Stimulated activated CD4-positive, alpha-beta T cell treated with anti-CD3 and anti-CD28 coated beads, Interleukin-12 subunit alpha, Interleukin-12 subunit beta, amount 100 ng/mL, for 24 hours (primary cell): ENCODE results near the gene DNAJC13.

Experiments used
- DNase-seq, 2 experiments: peaks; one replicate each; pipeline ENCODE4 v3.0.0-alpha.2; 2020; ENCODE audit warnings: low read depth in 2 of 2

Gene DNAJC13

GRCh38 chr3:132469326-132469725 lies 52.0 kb downstream of the DNAJC13 start:
- DNase-seq: no peak

- DNase-seq: no peak
These were observed 68.8 kb downstream of the DNAJC13 start for GRCh38 chr3:132486099-132486498.

DNA sequence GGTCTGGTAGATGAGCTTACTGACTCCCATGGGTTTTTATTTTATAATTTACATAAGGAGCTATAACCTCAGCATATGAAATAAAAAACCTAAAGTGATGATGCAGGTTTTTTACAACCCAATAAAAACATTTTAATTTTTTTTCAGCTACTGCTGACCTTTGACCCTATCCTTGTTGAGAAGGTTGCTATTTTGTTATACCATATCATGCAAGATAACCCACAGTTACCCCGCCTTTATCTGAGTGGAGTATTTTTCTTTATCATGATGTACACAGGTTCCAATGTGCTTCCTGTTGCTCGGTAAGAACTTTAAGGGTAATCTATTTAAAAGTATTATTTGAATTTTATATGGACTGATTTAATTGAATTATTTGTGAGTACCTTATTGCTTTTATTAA lies 70.8 kb downstream of the DNAJC13 start:
- DNase-seq: no peak

GRCh38 chr3:132499071-132499470 lies 81.8 kb downstream of the DNAJC13 start:
- DNase-seq: no peak

- no peak for DNase-seq
These were observed 86.3 kb downstream of the DNAJC13 start for GRCh38 chr3:132503559-132503958.

DNA sequence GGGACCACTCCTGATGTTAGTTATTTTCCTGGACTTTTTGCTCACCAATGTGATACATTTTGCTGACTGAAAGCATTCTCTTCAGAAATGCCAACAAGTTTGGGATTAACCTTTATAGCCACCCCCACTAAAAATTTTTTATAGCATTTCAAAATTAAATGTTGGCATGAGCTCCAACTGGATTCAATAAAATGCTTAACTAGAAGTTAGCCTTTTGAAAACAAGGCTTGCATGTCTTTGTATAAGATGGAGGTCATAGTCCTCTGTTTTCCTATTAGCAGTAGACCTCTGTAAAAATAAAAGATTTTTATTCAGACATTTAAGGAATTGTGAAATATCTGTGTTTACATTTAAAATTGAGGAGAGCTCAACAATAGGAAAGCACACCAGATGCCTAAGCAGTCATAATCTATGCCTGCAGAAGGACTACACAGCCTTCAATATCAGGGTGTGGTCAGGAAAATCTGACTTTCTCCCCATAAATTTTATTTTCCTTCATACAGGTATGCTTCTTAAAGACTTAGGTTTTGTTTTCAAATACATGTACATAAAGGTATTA lies 87.2 kb downstream of the DNAJC13 start:
- DNase-seq: no peak

GRCh38 chr3:132507657-132508056 lies 90.4 kb downstream of the DNAJC13 start:
- DNase-seq: no peak

DNA sequence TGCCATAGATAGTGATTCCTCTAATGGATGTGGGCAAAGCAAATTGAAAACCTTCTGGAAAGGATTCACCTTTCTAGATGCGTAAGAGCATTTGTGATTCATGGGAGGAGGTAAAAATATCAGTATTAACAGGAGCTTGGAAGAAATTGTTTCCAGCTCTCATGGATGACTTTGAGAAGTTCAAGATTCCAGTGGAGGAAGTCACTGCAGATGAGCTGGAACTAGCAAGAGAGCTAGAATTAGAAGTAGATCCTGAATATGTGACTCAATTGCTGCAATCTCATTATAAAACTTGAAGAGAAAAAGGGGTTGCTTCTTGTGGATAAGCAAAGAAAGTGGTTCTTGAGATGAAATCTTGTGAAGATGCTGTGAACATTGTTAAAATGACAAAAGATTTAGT lies 91.8 kb downstream of the DNAJC13 start:
- DNase-seq: no peak

- no peak for DNase-seq
These were observed 92.2 kb downstream of the DNAJC13 start for GRCh38 chr3:132509506-132509905.

DNA sequence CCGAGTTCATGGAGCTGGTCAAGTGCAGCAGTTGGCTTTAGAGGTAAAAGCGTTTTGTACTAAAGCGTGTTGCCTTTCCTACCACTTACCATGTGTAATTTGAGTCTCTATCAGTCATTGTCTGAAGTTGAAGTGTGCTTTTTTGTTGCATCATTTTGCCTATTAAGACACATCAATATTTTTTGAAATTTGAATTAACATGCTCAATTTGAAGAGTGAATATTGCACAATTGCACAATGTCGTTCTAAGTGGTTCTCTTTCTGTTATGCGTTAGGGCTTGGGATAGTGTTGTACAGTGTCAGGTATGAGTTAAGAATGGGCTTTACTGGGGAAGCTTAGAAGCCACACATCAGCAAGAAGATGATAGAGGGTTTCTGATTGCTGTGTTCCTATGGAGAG lies 95.8 kb downstream of the DNAJC13 start:
- DNase-seq: no peak

DNA sequence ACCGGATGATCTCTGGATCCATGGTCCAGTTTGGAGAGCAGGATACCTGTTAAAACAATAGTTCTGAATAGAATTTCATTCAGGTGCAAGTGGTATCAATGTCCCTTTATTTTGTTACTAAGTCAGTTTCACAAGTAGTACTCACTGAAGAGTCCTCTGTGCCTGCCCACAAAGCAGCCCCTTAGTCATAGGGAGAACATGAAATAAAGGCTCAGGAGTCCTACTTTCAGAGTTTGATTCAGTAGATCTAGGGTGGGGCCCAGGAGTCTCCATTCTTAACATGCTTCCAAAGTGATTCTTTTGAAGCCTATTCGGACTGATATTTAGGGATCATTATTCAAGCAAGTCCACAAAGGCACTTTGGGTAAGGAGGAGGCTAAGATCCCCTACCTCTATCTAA lies 100.0 kb downstream of the DNAJC13 start:
- DNase-seq: no peak

- DNase-seq: no peak
These were observed 102.6 kb downstream of the DNAJC13 start for GRCh38 chr3:132519914-132520313.

DNA sequence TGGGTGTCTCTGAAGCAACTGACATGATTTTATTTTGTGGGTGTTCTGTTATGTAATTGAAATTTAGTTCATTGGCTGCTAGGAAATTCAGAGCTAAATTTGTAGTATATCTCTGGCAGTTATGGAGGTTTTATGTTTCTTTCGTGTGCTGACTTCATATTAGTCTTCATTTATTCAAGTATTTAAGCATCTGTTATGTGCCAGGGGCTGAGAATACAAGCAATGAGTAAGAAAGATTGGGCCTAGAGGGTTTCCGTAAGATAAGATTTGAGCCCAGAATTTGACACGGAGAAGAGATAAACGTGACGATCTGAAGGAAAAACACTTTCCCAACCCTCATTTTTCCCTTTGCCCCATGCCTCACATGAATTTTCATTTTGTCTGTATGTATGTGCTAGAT lies 104.6 kb downstream of the DNAJC13 start:
- DNase-seq: no peak

DNA sequence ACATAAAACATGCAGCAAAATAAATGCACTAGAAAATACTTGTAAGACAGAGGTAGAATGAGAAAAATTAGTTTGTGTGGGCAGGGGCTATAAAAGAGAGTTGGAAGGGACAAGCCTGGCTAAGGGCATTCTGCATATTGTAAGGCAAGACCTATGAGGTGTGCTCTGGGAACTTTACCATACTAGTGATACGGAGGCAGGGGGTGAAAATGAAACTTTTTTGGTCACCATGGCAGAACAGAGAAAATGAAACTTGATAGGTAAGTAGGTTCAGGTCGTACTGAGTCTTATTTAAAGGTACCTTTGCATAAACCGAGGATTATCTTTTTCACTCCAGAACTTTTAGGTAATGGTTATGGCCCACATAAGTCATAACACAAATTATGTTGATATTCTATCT lies 105.1 kb downstream of the DNAJC13 start:
- DNase-seq: no peak

DNA sequence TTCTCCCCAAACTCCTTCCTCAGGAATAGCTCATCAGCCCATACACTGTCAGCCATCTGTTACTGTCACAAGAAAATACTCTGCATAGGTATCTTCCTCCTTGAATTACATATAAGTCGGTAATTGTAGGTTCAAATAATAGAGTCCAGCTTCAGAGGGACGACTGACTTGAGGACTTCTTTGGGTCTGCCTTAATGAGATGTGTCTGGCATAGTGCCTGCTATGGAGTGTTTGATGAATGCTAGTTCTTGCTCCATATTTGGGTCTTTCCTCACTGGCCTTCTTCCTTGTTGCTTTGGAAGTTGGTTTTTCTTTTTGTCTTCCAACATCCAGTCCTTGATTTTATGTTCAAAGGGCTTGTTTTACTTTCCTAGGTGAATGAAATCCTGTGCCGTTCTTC lies 113.3 kb downstream of the DNAJC13 start:
- DNase-seq: no peak

- DNase-seq: peak in 1 of 2 experiments; percentile 36
These were observed 118.5 kb downstream of the DNAJC13 start for GRCh38 chr3:132535575-132536441.

- DNase-seq: no peak
These were observed 119.3 kb downstream of the DNAJC13 start for GRCh38 chr3:132536442-132537153.

DNA sequence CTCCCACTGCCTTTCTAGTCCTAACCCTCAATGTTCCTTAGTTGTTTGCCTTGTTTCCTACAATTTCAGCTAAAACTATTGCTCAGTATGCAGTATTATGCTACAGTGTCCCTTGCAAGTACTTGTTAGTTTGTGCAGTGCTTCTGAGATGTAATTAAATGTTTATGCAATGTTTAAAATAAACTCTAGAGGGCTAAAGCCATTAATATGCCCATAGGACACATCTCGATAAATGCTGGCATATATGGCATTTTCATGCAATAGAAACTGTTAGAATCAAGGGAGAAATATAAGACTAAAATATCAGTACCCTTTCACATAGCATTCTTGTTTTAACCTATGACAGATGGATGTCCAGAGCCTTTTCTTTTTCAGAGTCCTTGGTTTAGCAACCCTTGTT lies 120.0 kb downstream of the DNAJC13 start:
- DNase-seq: no peak

DNA sequence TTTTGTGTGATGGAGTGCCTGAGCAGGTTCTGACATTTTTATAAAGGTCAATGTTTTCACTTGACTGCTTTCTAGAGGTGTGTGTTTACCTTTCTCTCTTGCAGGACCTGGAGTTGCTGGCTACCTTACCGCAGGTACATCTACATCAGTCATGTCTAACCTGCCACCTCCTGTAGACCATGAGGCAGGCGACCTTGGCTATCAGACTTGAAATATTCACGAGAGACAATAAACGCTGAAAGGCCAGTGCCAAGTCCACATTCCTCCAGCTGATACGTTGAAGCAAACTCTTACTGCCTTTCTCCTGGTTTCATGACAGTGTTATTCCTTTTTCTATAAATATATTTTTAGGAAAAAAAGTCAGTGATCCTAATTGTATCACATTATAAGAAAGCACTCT lies 120.8 kb downstream of the DNAJC13 start:
- DNase-seq: no peak

- no peak for DNase-seq
These were observed 122.4 kb downstream of the DNAJC13 start for GRCh38 chr3:132539681-132540080.

- no peak for DNase-seq
These were observed 125.3 kb downstream of the DNAJC13 start for GRCh38 chr3:132542577-132542976.

DNA sequence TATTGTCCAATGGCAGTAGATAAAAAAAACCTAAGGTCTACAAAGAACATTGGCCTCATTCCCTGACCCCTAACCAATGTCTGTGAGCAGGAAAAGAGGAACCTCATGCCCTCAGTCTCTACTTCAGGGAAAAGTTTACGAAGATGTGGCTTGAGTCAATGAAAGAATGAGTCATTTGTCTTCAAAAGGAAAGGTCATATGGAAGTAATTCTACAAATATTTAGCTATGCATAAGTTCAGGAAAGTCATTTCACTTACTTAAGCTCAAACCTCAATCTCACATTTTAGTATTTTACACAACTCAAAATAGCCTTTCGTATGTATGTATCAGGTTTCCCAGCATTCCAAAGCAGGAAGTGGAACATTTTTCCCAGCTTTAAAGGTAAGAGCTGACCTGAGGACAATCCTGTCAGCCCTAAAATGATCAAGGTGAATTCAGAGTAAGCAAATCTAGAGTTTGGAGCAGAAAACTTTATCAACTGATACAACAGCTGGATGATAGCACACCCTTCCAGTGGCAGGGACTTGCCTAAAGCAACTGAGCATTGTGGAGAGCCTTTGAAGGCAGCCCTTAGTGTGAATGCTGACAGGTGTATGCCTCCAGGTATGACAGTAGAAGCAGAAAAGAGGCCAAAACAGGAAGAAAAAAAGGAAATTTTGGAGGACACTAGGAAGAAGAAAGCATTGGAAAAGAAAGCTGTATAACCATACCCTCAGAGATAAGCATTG lies 125.9 kb downstream of the DNAJC13 start:
- DNase-seq: no peak
